CD1c-positive myeloid dendritic cell (primary cell): Measurements from ENCODE around the gene ZNF3.

Experiments used
- DNase-seq: peaks from one replicate; pipeline ENCODE4 v3.0.0-alpha.2; 2016; ENCODE audit errors: extremely low spot score

Gene ZNF3

DNA sequence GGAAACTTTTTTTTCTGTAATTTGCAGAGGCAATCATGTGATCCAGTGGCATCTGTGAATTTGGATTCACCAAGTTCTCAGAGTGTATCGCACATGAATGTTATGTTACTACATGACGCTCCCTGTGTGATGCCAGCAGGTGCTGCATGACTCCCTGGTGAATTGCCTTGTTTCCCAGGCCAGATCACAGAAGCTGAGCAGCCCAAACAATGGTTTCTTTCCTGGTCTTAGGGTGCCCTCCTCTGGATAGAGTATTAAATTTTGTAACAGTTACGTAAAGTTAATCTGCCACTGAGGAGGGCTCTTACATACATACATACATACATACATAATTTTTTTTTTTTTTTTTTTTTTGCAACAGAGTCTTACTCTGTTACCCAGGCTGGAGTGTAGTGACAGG lies 28.3 kb downstream of the ZNF3 start:
- peak; percentile 52 for DNase-seq

DNA sequence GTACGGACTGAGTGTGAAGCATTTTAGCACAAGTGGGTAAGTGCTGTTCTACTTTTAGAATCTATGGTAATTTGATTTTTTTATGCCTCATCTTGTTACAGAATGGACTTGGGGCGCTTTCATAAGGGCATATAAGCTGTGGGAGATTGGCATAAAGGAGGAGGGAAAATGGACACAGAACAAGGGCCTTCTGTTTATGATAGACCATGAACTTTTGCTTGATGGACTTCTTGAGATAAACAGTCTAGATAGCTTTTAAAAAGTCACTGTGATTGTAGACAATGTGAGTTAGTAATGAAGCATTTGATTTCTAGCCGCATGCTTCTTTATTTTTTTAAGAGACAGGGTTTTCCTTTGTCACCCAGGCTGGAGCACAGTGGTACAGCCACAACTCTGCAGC lies 29.9 kb downstream of the ZNF3 start:
- DNase-seq = no peak

DNA sequence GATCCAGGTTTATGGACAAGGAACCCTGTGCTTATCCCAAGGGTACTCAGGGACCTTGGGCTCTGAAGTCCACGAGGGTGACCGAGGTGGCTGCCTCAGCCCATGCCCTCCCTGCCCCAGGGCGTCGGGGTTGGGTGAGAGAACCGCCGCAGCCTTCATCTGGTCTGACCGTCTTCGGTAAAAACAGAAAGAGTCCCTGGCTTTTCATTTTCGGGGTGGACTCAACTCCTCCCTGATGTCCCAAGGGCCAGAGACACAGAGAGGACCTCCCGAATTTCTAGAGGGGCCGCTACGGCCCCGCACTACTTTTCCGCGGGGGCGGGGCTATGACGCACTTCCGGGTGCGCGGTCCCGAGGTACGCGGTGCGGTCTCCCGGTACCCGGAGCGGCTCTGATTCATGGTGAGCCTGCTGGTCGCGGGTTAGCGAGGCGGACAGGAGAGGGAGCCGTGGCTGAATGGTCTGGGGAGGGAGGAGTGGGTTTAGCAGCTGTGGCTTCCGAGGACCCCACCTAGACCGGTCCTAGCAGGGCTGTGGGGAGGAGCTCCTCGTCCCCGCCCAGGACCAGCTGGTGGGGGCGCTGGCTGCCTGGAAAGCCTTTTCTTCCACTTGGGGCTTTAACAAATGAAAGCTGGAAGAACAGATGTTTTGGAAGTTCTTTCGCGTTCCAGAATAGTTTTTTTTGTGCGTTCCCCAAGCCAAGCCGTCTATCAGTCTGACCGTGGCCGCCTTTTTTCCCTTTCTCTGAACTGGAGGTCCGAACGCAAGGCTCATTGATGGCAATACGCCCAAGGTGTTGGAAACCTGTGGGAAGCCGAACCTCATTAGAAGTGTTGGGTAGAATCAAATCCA lies 31.9 kb downstream of the ZNF3 start, which contains the start of gene ZSCAN21:
ZSCAN21 (plus strand) TSS at position 334 of the 851 bp plus-strand sequence. CDS start 7,233 bp downstream, outside the sequence.
- DNase-seq = peak; percentile 87

DNA sequence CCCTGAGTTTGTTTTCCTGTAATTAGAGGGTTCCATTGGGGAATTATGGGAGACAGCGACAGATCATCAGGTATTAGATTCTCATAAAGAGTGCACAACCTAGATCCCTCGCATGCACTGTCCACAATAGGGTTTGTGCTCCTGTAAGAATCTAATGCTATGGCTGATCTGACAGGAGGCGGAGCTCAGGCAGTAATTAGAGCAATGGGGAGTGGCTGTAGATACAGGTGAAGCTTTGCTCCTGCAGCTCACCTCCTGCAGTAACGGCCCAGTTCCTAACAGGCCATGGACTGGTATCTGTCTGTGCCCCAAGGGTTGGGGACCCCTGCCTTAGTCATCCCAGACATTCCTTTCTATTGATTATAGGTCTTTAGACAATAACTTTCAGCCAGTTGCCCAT lies 32.8 kb downstream of the ZNF3 start:
- no peak for DNase-seq

DNA sequence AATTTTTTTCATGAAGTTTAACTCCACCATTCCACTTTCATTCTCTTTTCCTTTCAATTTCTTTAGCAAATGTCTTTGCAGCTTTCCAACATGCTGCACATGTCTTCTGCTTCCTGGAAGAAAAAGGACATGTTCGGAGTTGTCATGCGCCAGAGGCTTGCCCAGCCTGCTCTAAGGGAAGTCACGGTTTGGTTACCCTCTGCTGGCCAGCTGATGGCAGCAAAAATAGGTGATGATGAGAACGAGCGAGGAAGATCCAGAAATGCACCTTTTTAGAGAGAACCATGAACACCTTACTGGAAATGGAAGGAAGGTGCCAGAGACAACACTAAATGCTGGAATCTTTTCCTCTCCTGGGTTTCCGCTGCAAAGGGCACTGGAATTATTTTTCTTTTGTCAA lies 36.8 kb downstream of the ZNF3 start:
- peak; percentile 23 for DNase-seq

DNA sequence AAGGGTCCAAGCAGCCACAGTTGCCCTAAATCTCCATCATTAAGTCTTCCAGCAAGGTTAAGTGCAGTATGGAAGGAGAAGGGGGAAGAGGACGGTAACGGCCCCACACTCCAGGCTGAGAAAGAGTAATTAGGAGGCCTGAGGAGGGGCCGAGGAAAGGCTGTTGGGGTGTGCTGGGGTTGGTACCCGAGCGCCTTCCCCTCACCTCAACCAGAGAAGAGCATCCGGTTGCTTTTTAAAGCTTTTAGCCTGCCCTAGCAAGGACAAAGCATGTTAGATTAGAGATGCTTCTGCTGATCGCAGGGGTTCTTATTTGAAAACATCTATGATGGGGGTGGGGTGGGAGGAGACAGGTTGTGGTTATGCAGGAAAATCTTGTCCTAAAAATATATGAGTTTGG lies 40.9 kb downstream of the ZNF3 start:
- DNase-seq = no peak

DNA sequence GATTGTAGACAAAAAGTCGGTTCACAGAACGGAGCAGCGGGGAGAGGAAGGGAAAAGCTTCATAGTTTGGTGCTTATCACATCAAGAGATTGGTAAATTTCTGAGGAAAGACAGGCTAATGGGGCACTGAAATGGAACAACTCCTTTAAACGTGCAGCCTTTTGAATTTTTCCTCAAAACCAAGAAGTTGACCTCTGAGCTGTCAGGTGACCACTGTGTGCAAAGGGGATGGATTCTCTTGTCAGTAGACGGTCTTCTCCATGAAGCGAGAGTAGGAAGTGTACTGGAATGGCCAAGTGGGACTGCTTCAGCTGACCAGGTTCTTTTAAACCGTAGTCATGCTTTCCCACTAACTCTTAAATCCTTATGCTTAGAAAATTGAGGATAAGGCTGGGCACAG lies 43.2 kb downstream of the ZNF3 start:
- DNase-seq = no peak

DNA sequence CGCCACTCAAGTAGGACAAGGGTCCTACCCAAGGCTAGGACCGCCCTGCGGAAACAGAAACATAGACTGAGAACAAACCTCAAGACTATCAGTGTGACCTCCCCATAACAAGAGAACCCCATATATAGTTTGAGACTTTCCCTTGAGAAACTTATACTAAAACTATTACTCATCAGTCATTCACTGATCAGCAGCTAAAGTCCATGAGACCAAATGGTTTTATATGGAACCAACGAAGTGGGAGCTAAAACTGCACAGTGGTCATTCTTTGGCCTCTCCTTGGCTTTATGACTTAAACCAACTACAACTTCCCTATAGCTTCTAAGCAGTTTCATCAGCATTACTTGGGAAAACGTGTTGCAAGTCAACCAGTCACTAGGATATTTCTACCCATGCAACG lies 45.6 kb downstream of the ZNF3 start:
- DNase-seq = peak; percentile 19

DNA sequence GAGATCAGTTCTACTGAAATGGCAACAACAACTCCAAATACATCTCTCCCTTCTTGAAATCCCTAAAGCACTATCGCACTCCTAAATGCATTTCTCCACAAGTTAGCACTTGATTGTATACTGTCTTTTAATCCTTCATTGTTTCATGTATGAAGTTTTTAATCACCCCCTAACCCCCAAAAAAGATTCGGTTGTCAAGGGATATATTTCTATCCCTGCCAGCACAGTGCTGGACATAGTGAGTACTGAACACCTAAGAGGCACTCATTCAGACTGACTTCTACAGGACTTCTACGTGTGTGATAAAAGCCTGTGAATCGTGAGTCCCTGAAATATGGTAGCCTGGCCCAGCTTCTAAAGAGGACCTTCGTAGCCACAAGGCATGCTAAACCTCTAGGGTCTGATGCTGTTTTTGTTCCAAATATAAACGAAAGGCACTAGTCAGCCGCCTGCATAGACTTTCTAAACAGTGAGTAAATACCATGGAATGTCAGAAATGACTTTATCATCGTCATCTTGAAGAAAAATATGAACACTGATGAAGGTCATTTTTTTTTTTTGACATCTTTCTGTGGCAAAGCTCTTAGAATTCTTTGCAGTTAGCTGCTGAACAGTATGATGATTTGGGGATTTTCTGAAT lies 46.5 kb downstream of the ZNF3 start:
- DNase-seq = no peak

DNA sequence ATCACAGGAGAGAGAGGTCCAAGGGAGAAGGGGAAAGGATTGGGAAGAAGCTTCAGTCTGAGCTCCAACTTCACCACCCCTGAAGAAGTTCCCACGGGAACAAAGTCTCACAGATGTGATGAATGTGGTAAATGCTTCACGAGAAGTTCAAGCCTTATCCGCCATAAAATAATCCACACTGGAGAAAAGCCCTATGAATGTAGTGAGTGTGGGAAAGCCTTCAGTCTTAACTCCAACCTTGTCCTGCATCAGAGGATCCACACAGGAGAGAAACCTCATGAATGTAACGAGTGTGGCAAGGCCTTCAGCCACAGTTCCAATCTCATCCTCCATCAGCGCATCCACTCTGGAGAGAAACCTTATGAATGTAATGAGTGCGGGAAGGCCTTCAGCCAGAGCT lies 48.0 kb downstream of the ZNF3 start:
- DNase-seq = no peak

DNA sequence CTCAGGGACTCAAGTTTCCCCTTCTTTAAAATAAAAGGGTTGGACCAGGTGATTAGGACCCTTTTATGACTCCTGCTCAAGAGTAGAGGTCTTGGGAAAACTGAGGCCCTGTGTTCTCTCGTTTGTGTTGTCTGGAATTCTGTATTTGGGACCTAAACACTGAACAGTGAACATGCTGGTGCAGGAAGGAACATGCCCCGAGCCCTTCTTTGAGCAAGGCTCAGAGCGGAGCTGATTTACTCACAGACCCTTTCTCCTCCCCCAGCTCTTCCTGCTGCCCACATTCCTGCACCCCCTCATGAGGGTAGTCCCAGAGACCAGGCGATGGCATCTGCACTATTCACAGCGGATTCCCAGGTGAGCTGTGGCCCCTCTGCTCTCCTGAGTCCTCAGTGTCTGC lies 51.9 kb downstream of the ZNF3 start:
- no peak for DNase-seq

DNA sequence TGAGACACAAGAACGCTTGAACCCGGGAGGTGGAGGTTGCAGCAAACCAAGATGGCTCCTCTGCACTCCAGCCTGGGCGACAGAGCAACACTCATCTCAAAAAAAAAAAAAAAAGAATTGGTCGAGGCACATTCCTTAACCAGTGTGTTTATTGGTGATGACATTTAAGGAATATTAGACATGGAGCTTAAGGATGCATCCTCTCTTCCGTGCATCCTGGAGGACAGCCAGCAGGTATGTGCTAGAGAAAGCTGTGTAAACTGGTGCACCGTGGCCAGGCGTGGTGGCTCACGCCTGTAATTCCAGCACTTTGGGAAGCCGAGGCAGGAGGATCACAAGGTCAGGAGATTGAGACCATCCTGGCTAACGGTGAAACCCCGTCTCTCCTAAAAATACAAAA lies 54.3 kb downstream of the ZNF3 start:
- no peak for DNase-seq

DNA sequence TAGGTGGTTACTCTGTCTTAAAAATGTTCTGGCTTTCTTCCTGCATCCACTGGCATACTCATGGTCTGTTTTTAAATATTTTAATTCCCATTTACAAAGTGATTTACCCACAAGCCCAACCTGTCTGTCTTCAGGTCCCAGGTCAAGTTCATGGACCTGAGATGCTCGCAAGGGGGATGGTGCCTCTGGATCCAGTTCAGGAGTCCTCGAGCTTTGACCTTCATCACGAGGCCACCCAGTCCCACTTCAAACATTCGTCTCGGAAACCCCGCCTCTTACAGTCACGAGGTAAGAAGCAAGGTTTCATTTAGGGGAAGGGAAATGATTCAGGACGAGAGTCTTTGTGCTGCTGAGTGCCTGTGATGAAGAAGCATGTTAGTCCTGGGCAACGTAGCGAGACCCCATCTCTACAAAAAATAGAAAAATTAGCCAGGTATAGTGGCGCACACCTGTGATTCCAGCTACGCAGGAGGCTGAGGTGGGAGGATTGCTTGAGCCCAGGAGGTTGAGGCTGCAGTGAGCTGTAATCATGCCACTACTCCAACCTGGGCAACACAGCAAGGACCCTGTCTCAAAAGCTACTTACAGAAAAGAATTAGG lies 57.4 kb downstream of the ZNF3 start:
- no peak for DNase-seq

DNA sequence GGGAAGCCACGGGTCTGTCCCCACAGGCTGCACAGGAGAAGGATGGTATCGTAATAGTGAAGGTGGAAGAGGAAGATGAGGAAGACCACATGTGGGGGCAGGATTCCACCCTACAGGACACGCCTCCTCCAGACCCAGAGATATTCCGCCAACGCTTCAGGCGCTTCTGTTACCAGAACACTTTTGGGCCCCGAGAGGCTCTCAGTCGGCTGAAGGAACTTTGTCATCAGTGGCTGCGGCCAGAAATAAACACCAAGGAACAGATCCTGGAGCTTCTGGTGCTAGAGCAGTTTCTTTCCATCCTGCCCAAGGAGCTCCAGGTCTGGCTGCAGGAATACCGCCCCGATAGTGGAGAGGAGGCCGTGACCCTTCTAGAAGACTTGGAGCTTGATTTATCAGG lies 58.0 kb downstream of the ZNF3 start:
- no peak for DNase-seq

DNA sequence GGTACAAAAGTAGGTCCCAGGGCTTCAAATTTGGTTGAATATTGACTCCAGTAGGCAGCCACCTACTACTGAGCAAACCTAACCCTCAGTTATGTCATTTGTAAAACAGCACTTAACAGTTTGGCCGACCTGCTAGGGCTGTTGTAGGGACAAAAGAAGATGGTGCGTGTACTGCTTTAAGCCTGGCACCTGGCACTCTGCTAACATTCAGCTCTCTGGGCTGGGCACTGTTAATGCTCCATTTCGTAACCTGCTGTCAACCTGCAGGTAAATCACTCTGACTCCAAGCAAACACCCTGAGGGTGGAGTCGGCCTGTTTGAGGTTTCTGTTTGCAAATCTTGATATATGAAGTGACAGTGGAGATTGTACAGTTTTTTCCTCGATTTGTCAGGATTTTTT lies 58.9 kb downstream of the ZNF3 start:
- DNase-seq = no peak

DNA sequence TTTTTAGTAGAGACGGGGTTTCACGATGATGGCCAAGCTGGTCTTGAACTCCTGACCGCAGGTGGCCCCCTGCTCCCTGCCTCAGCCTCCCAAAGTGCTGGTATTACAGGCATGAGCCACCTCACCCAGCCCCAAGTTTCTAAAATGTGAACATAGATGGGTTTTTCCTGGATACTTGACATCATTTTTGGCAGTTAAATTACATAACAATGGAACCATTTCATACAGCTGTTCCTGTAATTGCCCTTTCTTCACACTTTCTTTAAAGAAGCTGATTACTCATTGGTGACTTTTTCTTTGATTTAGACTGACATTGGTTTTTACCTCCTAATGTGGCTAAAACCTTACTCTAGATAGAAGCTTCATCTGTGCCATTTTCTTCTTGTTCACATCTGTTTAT lies 60.2 kb downstream of the ZNF3 start:
- no peak for DNase-seq
